ENCODE measurements around the gene GALNS.

DNA sequence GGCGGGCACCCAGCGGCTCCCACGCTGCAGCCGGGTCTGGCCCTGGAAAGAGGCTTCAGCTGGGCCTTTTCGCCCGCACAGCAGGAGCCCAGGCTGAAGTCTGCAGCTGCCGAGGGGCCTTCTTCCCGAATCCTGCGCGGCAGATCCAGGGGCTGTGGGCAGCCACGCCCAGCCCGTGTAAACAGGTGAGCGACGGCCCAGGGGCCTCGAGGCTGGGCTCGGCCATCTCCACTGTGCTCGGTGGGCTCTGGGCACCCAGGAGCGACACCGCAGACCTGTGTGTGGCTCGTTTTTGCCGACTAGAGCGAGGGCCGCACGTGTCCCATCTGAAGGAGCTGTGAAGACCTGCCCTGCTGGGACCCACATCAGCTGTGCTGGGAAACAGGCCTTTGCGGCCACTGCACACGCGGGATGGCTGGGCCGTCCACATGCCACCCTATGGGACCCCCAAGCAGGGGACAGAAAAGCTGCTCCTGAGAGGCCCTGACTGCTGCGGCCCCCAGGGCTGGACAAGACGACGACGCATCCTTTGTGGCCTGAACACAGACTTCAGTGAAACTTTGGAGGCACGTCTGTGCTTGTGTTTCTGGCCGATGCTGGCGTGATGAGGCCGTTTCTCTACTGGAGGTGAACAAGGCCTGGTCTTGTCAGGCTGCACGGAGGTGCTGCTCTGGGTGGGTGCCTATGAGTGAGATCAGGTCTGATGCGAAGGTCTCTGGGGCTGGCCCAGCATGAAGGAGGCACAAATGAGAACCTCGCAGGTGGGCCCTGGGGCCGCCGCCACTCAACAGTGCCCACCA, 39.8 kb downstream of the GALNS start:
- TF ChIP-seq, protein P1, sequence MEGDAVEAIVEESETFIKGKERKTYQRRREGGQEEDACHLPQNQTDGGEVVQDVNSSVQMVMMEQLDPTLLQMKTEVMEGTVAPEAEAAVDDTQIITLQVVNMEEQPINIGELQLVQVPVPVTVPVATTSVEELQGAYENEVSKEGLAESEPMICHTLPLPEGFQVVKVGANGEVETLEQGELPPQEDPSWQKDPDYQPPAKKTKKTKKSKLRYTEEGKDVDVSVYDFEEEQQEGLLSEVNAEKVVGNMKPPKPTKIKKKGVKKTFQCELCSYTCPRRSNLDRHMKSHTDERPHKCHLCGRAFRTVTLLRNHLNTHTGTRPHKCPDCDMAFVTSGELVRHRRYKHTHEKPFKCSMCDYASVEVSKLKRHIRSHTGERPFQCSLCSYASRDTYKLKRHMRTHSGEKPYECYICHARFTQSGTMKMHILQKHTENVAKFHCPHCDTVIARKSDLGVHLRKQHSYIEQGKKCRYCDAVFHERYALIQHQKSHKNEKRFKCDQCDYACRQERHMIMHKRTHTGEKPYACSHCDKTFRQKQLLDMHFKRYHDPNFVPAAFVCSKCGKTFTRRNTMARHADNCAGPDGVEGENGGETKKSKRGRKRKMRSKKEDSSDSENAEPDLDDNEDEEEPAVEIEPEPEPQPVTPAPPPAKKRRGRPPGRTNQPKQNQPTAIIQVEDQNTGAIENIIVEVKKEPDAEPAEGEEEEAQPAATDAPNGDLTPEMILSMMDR (conservative IDR thresholded peaks at IDR 0.05 in 1 of 2, IDR thresholded peaks at IDR 0.05 in 1 of 2; ENCODE audit: low read depth in 1 of 2, low read length in 2 of 2): no peak
- TF ChIP-seq EZH2 (IDR thresholded peaks at IDR 0.05; ENCODE audit: low read length, missing control alignments): no peak
